GM18520 (cell line): ENCODE measurements around the gene ZNF491.
"Not testable (repeated sequence)": the region's sequence is repeated elsewhere in the genome, so short reads cannot be mapped to it uniquely, and the experiment has no call there.

Experiments used
- ATAC-seq: cut with Tn5 transposase; IDR thresholded peaks from one replicate; pipeline ENCODE4 v1.9.1; 2021; ENCODE audit not compliant: unreplicated experiment

ZNF491 gene

DNA sequence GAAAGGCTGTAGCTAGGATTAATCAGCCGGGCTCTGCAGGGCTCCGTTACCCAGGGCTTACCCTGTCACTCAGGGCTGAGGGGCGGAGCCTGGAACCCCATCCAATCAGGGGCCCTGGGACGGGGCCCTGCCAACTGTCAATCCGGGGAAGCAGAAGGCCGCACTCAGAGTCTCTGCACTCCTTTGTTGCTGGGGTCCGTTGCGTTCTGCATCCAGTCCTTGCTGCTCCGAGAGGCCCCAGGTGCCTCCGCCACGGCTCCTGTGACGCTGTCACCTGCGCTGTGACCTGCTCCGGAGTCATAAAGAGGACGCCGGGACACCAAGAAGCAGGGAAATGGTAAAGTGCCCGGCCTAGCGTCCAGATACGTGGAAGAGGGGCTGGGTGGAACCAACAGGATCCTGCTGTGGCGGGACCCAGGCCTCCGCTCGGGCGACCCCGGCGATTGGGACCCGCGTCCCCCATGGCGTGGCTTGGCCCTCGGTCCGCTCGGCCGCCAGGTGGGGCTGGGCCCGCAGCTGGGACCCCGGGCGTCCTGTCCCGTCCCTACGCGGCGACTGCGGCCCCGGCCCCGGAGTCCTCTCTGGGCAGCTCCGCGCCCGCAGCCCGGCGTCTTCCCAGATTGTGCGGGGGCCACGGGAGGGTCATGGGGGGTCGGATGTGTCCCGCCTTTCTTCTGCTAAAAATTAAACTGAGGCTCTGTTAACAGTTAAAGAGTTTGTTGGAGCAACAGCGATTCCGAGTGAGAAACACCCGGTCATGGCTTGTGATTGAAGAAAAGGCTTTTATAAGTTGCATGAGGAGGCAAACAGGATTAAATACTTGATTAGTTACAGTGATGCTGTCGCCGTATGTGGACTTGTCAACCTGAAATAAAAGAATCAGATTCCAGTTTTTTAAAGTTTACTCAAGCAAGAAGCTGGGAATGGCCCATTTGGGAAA is at the start of gene ZNF491:
TSS of gene ZNF491 (plus strand) at position 133 of the 940 bp plus-strand sequence. CDS start 7,431 bp downstream, outside the sequence.
- ATAC-seq: peak; percentile 83

DNA sequence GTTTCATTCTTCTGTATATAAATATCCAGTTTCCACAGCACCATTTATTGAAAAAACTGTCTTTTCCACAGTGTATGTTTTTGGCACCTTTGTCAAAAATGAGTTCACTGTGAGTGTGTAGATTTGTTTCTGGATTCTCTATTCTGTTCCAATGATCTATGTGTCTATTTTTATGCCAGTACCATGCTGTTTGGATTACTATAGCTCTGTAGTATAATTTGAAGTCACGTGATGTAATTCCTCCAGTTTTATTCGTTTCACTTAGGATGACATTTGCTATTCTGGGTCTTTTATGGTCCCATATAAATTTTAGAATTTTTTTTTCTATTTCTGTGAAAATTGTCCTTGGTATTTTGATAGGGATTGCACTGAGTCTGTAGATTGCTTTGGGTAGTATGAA is 48.6 kb upstream of the ZNF491 start:
- no peak for ATAC-seq

DNA sequence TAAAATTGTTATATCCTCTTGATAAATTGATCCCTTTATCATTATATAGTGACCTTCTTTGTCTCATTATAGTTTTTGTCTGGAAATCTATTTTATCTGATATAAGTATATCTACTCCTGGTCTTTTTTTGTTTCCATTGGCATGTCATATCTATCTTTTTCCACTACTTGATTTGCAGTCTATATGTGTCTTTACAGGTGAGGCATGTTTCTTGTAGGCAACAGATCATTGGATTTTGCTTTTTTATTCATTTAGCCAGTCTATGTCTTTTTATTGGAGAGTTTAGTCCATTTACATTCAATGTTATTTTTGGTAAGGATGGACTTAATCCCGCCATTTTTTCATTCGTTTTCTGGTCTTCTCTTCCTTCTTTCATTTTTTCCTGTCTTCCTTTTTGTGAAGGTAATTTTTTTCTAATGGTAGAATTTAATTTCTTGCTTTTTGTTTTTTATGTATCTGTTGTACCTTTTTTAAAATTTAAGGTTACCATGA is 46.0 kb upstream of the ZNF491 start:
- no peak for ATAC-seq

DNA sequence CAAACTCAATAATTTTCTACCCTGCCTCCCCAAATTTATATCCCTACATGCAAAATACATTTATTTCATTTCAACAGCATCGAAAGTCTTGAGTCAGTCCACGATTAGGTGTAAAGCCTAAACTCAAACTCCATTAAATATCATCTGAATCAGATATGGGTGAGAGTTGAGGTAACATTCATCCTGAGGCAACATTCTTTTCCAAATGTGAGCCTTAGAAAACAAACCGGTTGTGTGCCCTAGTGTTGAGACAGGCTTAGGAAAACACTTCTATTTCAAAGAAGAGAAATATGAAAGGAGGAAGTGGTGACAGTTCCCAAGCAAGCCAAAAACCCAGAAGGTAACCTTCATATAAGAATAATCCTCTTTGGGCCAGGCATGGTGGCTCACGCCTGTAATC is 43.7 kb upstream of the ZNF491 start:
- ATAC-seq: no peak

DNA sequence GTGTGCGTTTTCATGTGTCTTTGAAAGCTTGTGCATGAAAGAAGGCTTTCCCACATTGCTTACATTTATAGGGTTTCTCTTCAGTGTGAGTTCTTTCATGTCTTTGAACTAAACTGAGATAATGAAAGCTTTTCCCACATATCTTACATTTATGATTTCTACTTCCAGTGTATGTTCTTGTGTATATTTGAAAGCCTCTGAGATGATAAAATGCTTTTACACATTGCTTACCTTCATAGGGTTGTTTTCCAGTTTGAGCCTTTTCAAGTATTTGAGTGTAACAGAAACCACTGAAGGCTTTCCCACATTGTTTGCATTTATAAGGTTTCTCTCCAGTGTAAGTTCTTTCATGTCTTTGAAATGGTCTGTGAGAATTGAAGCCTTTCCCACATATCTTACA is 41.4 kb upstream of the ZNF491 start:
- no peak for ATAC-seq

DNA sequence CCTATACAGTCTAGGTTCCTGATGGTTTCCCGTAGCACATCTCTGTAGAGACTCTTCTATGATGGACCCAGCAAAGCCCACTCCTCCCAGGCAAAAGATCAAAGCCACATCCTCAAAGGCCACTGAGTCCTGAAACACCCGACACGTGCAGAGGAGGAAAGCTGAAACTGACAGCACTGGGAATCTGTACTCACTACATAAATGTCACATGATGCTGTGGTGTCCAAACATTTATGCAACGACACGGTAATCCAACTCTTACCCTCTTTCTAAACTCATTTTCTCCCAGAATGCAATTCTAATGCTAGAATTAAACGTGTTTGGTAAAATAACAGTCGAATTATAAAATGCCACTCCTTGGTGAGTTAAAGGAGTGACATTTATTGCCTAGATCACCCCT is 38.5 kb upstream of the ZNF491 start:
- ATAC-seq: no peak

DNA sequence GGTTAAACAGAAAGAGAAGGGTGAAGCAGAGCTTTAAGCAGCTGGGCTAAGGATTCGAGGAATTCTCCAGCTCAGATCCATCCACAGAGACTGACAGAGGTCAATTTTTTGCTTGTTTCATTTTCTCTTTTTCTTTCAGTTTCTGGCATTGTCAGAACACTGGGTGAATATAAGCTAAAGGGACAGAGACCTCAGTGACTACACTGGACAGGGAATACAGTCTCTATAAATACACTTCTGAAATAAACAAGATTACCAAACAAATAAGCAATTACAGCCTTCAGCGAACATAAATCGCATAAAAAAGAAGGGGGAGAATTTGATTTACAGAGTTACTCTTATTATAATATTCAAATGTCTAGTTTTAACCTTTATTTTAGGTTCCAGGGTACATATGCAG is 35.2 kb upstream of the ZNF491 start:
- ATAC-seq: no peak

DNA sequence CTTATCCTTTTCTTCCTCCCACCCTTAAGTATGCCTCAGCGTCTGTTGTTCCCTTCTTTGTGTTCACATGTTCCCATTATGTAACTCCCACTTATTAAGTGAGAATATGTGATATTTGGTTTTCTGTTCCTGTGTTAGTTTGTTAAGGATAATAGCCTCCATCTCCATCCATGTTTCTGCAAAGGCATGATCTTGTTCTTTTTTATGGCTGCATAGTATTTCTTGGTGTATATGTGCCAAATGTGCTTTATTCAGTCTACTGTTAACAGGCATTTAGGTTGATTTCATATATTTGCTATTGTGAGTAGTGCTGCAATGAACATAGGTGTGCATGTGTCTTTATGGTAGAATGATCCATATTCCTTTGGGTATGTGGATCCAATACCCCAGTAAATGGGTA is 34.7 kb upstream of the ZNF491 start:
- ATAC-seq: no peak

DNA sequence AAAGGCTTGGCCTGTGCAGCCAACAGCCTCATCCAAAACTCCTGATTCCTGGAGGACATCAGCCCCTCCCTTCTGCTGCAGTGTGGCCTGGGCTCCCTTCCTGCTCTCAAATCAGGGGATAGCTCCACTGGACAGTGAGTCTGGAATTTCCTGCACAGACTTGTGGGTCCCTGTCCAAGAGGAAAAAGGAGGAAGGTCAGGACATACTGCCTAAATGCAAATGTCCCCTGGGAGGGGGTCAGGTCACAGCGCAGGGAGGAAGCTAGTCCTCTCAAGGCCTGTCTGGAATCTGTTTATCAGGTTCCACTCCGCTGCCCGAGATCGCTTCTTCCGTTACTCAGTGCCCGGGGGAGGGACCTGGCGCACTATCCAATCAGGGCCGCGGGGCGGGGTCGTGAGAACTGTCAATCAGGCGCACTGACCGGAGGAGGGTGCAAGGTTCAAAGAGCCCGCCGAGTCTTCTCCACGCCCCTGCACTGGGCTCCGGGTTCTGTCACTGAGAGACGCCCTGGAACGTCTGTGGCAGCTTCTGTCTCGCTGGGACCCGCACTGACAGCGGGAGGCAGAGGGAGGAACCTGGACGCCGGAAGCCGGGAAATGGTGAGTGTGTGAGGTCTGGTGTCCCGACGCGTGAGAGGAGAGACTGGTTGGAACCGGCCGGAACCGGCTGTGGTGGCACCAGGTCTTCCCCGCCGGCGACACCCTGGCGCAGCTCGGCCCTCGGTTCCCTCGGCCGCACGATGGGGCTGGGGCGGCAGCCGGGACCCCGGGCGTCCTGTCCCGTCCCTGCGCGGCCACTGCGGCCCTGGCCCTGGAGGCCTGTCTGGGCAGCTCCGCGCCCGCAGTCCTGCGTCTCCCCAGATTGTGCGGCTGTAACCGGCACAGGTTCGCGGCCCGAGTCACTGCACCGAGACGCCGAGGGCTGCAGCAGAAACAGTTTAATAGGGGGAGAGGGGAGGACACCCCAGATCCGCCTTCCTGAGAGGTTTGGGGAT is 31.4 kb upstream of the ZNF491 start, which contains the start of gene ZNF441:
TSS of gene ZNF441 (plus strand) at position 404 of the 995 bp plus-strand sequence. CDS start at position 598, 194 bp downstream.
- ATAC-seq: peak; percentile 74

DNA sequence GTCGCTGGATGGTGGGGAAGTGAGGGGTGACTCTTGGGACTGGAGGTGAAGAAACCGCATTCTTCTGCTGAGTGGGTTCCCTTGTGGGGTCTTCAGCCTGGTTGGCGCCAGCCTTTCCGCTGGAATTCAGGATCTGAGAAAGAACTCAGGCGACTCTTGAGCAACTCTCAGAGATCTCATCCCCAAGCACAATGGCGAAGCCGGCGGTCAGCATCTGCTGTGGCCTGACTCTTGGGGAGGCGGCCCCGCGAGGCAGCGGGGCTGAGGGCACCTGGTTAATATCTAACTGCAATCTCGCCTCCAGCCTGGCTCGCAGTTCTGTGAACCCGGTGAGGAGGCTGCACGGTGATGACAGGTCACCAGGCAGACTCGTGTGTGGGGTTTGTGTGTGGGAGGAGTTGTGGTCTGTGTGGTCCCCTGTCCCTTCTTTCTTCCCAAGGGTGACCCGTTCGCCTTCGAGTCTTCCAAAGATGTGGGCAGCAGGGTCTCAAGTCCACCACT is 30.6 kb upstream of the ZNF491 start:
- no peak for ATAC-seq

DNA sequence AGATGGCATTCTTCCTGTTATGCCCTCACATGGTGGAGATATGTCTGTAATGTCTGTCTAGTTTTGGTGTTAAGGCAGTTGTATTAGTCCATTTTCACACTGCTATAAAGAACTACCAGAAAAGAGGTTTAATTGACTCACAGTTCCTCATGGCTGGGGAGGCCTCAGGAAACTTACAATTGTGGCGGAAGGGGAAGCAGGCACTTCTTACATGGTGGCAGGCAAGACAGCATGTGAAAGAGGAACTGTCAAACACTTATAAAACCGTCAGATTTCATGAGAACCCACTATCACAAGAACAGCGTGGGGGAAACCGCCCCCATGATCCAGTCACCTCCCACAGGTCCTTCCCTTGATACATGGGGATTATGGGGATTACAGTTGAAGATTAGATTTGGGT is 28.3 kb upstream of the ZNF491 start:
- no peak for ATAC-seq

DNA sequence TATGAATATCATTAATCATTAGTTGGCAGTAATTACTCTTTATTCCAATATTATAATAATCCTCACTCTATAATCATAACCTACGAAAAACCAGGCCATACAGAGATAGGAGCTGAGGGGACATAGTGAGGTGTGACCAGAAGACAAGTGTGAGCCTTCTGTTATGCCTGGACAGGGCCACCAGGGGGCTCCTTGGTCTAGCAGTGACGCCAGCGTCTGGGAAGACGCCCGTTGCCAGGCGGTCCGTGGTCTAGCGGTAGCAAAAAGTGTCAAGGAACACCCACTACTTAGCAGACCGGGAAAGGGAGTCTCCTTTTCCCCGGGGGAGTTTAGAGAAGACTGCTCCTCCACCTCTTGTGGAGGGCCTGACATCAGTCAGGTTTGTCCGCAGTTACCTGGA is 26.8 kb upstream of the ZNF491 start:
- not testable (repeated sequence) for ATAC-seq

DNA sequence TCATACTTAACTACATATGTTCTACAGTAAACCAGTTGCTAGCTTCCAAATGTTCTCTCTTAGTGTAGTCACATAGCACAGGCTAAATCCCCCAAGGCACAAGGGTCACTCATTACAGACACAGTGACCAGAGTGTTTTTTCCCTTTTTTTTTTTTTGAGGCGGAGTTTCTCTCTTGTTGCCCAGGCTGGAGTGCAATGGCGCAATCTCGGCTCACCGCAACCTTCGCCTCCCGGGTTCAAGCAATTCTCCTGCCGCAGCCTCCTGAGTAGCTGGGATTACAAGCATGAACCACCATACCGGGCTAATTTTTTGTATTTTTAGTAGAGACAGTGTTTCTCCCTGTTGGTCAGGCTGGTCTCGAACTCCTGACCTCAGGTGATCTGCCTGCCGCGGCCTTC is 21.7 kb upstream of the ZNF491 start:
- not testable (repeated sequence) for ATAC-seq

DNA sequence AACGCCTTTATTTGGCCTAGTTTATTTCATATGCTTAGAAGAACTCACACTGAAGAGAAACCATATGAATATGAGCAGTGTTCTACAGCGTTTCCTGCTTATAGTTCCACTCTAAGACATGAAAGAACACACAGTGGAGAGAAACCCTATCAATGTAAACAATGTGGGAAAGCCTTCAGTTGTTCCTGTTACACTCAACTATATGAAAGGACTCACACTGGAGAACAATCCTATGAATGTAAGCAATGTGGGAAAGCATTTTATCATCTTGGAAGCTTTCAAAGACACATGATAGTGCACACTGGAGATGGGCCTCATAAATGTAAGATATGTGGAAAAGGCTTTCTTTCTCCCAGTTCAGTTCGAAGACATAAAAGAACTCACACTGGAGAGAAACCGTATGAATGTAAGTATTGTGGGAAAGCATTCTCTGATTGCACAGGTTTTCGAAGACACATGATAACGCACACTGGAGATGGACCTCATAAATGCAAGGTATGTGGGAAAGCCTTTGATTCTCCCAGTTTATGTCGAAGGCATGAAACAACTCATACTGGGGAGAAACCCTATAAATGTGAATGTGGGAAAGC is 17.8 kb upstream of the ZNF491 start:
- no peak for ATAC-seq

DNA sequence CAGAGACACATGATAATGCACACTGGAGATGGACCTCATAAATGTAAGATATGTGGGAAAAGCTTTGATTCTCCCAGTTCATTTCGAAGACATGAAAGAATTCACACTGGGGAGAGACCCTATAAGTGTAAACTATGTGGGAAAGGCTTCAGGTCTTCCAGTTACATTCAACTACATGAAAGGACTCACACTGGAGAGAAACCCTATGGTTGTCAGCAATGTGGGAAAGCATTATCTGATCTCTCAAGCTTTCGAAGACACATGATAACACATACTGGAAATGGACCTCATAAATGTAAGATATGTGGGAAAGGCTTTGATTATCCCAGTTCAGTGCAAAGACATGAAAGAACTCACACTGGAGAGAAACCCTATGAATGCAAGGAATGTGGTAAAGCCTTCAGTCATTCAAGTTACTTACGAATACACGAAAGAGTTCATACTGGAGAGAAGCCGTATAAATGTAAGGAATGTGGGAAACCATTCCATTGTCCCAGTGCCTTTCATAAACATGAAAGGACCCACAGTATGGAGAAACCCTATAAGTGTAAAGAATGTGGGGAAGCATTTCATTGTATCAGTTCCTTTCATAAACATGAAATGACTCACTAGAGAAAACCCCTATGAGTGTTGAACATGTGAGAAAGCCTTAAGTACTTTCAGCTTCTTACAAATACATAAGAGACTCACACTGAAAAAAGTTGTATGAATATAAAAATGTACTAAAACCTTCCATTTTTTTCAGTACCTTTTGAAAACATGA is 16.8 kb upstream of the ZNF491 start:
- no peak for ATAC-seq

DNA sequence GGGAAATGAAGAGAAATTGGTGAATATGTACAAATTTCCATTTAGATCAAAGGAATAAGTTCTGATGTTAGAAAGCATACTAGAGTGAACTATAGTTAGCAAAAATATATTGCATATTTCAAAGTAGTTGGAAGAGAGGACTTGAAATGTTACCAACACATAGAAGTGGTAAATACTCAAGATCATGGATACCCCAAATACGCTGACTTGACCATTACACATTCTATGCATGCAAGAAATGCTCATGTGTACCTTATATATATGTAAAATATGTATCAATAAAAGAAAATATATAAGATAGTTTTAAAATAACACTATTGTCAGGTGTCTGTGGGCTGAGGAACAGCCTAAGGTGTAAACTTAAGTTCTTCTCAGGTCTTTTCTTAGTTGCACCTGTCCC is 14.6 kb upstream of the ZNF491 start:
- no peak for ATAC-seq

DNA sequence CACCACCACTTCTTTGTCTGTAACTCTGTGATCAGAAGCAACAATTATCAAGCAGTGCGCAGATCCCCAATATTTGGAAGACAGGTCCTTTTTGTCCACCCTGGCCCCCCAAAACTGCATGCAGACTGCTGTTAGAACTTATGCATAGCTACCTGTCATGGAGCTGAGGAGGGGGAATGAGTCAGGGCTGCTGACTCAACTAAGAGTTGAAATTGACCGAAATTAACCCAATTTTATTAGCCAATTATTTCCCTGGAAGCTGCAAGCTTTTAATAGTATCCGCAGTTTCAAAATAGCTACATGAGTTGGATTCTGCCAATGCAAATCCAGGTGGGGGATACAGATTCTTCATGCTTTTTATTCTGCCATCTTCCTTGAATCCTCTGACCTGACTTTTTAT is 14.0 kb upstream of the ZNF491 start:
- ATAC-seq: no peak

DNA sequence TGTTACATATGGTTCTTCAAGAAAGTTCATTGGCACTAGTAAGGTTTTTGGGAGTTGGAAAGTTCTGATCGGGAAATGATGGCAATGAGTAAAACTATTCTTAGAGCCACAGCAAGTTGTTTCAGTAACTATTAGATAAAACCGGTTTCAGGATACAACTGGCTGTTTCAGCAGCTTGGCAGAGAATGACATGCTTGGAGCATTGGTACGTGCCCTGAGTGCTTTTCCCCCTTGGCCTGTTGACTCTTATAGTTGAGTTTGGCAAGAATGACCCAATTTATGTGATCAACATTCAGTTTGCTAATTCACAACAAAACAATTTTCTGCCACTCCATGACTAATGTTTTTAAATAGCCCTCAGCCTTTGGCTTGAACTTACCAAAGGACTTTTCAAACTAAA is 10.8 kb upstream of the ZNF491 start:
- no peak for ATAC-seq

DNA sequence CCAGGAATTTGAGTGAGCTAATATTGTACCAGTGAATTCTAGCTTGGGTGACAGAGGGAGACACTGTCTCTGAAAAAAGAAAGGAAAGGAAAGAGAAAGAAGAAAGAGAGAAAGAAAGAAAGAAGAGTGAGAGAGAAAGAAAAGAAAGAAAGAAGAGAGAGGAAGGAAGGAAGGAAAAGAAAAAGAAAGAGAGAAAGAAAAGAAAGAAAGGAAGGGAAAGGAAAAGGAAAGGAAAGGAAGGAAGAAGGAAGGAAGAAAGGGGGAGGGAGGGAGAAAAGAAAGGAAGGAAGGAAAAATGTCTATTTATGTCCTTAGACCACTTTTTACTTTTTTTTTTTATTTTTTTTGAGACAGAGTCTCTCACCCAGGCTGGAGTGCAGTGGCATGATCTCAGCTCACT is 5.4 kb upstream of the ZNF491 start:
- ATAC-seq: no peak

DNA sequence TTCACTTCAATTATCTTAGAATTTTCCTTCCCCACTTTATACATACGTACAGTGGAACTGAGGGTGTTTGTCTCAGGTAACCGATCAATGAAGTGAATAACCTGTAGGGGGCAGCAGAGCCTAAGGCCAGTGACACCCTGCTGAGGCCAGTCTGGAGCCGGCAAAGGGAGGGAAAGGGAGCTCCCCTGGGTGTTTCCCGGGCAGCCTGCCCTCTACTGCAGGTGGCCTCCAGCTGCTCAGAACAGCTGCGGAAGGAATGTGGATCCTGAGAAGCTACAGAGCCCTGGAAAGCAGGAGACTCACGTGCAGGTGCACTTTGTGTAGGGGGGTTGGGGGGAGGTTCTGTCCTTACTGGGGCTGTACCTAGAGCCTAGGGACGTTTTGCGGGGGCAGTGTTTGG is 832 bp upstream of the ZNF491 start:
- no peak for ATAC-seq
